Transverse colon (tissue), 4 donors: Measurements from ENCODE around the gene KCNJ2. TPM values are rescaled to one million over a fixed set of nuclear protein-coding genes. Genes with fewer than 3 reads are reported as not detected.

Experiments used
- DNase-seq: peaks from one replicate; pipeline ENCODE4 v3.0.0-alpha.2; 2019
- H3K27ac ChIP-seq, 4 donors: fragments of 200-600 bp; sonication (generic); 2 replicates each; pipeline ENCODE4 v1.5.1; 2016 to 2018; ENCODE audit warnings: inconsistent platforms in 4 of 4
- H3K27me3 ChIP-seq: fragments of 200-600 bp; sonication (generic); 2 replicates; pipeline ENCODE4 v1.5.1; 2017; ENCODE audit warnings: inconsistent platforms
- H3K36me3 ChIP-seq, 4 donors: fragments of 200-600 bp; sonication (generic); 2 replicates each; pipeline ENCODE4 v1.5.1; 2017 to 2019; ENCODE audit warnings: inconsistent platforms in 4 of 4
- H3K4me1 ChIP-seq, 4 donors: fragments of 200-600 bp; sonication (generic); 2 replicates each; pipeline ENCODE4 v1.5.1; 2017 to 2020; ENCODE audit warnings: inconsistent platforms in 4 of 4
- H3K4me3 ChIP-seq, 4 donors: fragments of 200-600 bp; sonication (generic); 1 replicate in 1 of 4; 2 replicates in 3 of 4; pipeline versions ENCODE4 v1.5.1 to v1.6.1; 2017 to 2019; ENCODE audit warnings: inconsistent platforms in 4 of 4
- H3K9me3 ChIP-seq, 2 donors: fragments of 200-600 bp; sonication (generic); 2 replicates each; pipeline ENCODE4 v1.5.1; 2017 to 2019; ENCODE audit warnings: inconsistent platforms in 2 of 2
- EP300 ChIP-seq: sonication (generic); formaldehyde crosslinking; IDR thresholded peaks from one replicate; pipeline ENCODE4 v1.6.1; 2017; ENCODE audit warnings: antibody characterized with exemption, low read depth
- POLR2A ChIP-seq: fragments of 450-650 bp; IDR thresholded peaks from one replicate; pipeline ENCODE4 v1.6.1; 2016; ENCODE audit warnings: antibody characterized with exemption, mild to moderate bottlenecking, moderate library complexity
- POLR2AphosphoS5 ChIP-seq, 3 donors: sonication (generic); formaldehyde crosslinking; IDR thresholded peaks; one replicate each; pipeline ENCODE4 v1.6.1; 2016; ENCODE audit warnings: antibody characterized with exemption in 3 of 3
- WGBS, 2 donors: methylation state at CpG; one replicate each; pipeline ENCODE4 v1.1.5; 2018; ENCODE audit warnings: low coverage in 1 of 2; 5-methylcytosine and 5-hydroxymethylcytosine counted together
- in situ Hi-C, 4 donors: fragments of 200-750 bp; cut with MboI; loops; one replicate each; pipeline versions ENCODE4 v1.15.0 to v1.15.1; 2017; ENCODE audit warnings: low sequenced_read_pairs in 3 of 4, low pct_ligation_motif_present in 1 of 4, low pct_unique_long_range_greater_than_20kb in 1 of 4
- intact Hi-C: fragments of 100-400 bp; cut with DNase I; formaldehyde crosslinking; loops from one replicate; pipeline ENCODE4 v1.15.1; 2023; ENCODE audit warnings: low total_unique reads
- total RNA-seq, 4 donors: library from RNA; depleted of rRNA; stranded (reverse); fragments of >200 nt; gene quantifications; one replicate each; pipeline ENCODE4 v1.1.0, GENCODE V29; 2016
- TF ChIP-seq, protein P1 (sequence below), 5 experiments: fragments of 200-600 bp in 3 of 5; fragments of 450-650 bp in 2 of 5; sonication (generic) in 3 of 5; IDR thresholded peaks; 1 replicate in 2 of 5; 2 replicates in 3 of 5; pipeline ENCODE4 v1.5.1; 2016 to 2017; ENCODE audit warnings: antibody characterized with exemption in 5 of 5, inconsistent platforms in 3 of 5, mild to moderate bottlenecking in 2 of 5, moderate library complexity in 1 of 5

KCNJ2 gene
- total RNA-seq, 4 donors from 2014 or later: 15.4 to 37.4 (median 19.7) TPM

DNA sequence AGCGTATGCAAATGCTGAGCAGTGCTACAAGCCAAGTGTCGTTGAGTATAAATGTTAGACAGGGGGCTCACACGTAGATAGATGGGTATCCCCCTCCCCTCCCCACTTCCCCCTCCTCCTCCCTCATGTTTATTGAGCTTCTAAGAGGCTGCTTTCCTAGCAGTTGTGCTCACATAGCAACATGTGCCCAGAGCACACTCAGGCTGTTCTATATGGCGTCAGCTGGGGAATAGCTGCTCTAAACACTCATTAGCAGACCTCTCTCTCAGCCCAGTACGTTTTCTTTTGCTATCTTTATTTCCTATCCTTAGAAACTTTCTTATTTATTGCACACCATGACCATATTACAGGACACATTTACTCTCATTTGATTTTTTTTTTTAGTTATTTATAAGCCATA lies 1.8 kb downstream of the KCNJ2 start:
- H3K27ac ChIP-seq: peak overlapping the region in 3 of 4 donors; percentile 91 to 93 (median 93)
- TF ChIP-seq EP300 (no peak), POLR2AphosphoS5 (IDR thresholded peaks at IDR 0.05) (no peak), POLR2A (no peak)
- TF ChIP-seq, protein P1, sequence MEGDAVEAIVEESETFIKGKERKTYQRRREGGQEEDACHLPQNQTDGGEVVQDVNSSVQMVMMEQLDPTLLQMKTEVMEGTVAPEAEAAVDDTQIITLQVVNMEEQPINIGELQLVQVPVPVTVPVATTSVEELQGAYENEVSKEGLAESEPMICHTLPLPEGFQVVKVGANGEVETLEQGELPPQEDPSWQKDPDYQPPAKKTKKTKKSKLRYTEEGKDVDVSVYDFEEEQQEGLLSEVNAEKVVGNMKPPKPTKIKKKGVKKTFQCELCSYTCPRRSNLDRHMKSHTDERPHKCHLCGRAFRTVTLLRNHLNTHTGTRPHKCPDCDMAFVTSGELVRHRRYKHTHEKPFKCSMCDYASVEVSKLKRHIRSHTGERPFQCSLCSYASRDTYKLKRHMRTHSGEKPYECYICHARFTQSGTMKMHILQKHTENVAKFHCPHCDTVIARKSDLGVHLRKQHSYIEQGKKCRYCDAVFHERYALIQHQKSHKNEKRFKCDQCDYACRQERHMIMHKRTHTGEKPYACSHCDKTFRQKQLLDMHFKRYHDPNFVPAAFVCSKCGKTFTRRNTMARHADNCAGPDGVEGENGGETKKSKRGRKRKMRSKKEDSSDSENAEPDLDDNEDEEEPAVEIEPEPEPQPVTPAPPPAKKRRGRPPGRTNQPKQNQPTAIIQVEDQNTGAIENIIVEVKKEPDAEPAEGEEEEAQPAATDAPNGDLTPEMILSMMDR (IDR thresholded peaks at IDR 0.05): no peak
- in situ Hi-C loops (loop anchor here in 3 of 4 donors (10.0 to 25.0 kb wide), 3 partner anchors 384 to 584 kb away; no protein-coding TSS in a partner anchor), intact Hi-C loops (no loop called here)
- peaks cover 0 to 45% (median 2%) of the 10 kb centered on the region in 4 donors for H3K4me1 ChIP-seq
- no peak for DNase-seq
- H3K4me3 ChIP-seq: peak overlapping the region in 3 of 4 donors; percentile 50 to 71 (median 60)
- H3K27me3 ChIP-seq: peaks cover 13% of the 10 kb centered on the region
- 25 to 34% methylated on average over 5 of the region's 5 CpGs for WGBS, 2 donors
- peaks cover 0 to 10% (median 0%) of the 10 kb centered on the region in 4 donors for H3K36me3 ChIP-seq
- H3K9me3 ChIP-seq: no peaks in the 10 kb centered on the region

DNA sequence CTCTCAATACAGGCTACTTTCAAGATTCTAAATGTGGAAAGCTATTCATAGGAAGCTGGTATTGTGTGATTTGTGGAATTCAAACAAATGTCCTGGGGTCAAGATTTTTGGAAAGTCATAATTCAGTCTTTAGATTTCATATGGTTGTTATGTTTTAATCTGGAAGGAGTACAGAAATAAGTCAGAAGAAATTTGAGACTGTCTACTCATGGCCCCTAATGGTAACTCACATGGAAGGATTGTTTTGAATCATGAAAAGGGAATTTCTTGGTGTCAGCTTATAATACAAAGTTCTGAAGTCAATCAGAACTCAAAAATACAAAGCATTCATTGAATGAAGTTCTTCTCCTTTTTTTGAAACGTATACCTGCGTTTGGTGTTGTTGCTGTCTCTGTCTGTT lies 3.1 kb downstream of the KCNJ2 start:
- Histone ChIP-seq H3K9me3 (no peaks in the 10 kb centered on the region), H3K27ac (no peak overlapping the region), H3K4me3 (no peak overlapping the region), H3K4me1 (peaks cover 0 to 45% (median 2%) of the 10 kb centered on the region in 4 donors), H3K36me3 (peaks cover 0 to 14% (median 0%) of the 10 kb centered on the region in 4 donors), H3K27me3 (peaks cover 13% of the 10 kb centered on the region)
- no peak for TF ChIP-seq POLR2AphosphoS5 (IDR thresholded peaks at IDR 0.05)
- no peak for TF ChIP-seq POLR2A
- TF ChIP-seq, protein P1 (IDR thresholded peaks at IDR 0.05): no peak
- no peak for TF ChIP-seq EP300
- intact Hi-C loops (no loop called here), in situ Hi-C loops (loop anchor here in 3 of 4 donors (10.0 to 25.0 kb wide), 3 partner anchors 382 to 585 kb away; no protein-coding TSS in a partner anchor)
- 55 to 69% methylated on average over 2 of the region's 2 CpGs for WGBS, 2 donors
- DNase-seq: no peak

DNA sequence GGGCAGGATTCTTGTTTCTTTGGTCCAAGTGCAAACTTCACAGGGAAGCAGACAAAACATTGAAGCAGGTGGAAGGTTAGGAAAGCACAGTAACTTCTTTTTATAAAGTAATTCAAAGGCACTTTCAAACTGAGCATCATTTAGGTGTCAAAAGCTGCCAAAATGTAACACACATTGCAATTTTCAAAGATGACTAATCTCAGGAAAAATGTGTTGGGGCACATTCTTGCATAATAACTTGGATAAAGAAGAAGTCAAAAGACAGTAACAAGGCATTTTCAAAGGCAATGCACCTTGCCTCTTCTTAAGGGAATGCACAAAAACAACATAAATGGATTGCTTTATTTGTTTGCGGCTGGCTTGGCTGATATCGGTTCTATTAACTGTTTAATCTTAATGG lies 3.6 kb downstream of the KCNJ2 start:
- TF ChIP-seq, protein P1 (IDR thresholded peaks at IDR 0.05): no peak
- TF ChIP-seq POLR2AphosphoS5 (IDR thresholded peaks at IDR 0.05) (no peak), POLR2A (no peak), EP300 (no peak)
- Histone ChIP-seq H3K9me3 (no peaks in the 10 kb centered on the region), H3K27ac (no peak overlapping the region), H3K27me3 (peaks cover 13% of the 10 kb centered on the region), H3K36me3 (peaks cover 0 to 14% (median 0%) of the 10 kb centered on the region in 4 donors), H3K4me3 (no peak overlapping the region), H3K4me1 (peaks cover 0 to 40% (median under 1%) of the 10 kb centered on the region in 4 donors)
- intact Hi-C loops: no loop called here
- in situ Hi-C loops: loop anchor here in 3 of 4 donors (10.0 to 25.0 kb wide), 3 partner anchors 382 to 586 kb away; no protein-coding TSS in a partner anchor
- DNase-seq: no peak
- WGBS, 2 donors: 71 to 79% methylated on average over 2 of the region's 2 CpGs

DNA sequence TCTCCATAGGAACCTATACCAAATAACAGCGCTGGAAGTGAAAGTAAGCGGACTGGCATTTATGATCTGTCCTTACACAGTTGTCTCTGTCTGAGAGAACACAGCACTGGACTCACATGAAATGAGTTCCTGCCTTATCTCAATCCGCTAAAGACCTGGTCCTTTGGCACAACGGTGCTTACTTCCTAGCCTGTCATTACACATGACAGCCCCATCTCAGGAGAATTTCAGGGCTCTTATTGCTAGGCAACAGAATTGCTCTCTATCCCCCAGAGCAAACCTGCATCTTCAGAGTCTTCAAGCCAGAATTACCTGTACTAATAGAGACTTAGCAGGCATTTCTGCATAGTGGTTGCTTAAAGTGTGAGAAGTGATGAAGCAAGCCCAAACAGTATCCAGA lies 4.3 kb downstream of the KCNJ2 start:
- no peaks in the 10 kb centered on the region for H3K9me3 ChIP-seq
- H3K4me3 ChIP-seq: no peak overlapping the region
- H3K36me3 ChIP-seq: peaks cover 0 to 14% (median 0%) of the 10 kb centered on the region in 4 donors
- no peak for TF ChIP-seq EP300
- TF ChIP-seq, protein P1 (IDR thresholded peaks at IDR 0.05): no peak
- TF ChIP-seq POLR2AphosphoS5 (IDR thresholded peaks at IDR 0.05): no peak
- TF ChIP-seq POLR2A: no peak
- peaks cover 0 to 39% (median 0%) of the 10 kb centered on the region in 4 donors for H3K4me1 ChIP-seq
- 40 to 54% methylated on average over 2 to 4 of the region's 4 CpGs for WGBS, 2 donors
- H3K27ac ChIP-seq: no peak overlapping the region
- intact Hi-C loops: no loop called here
- H3K27me3 ChIP-seq: peaks cover 13% of the 10 kb centered on the region
- DNase-seq: no peak
- in situ Hi-C loops: loop anchor here in 3 of 4 donors (10.0 to 25.0 kb wide), 3 partner anchors 381 to 586 kb away; no protein-coding TSS in a partner anchor
